Activated T-cell treated with anti-CD3 and anti-CD28 coated beads, Interleukin-2, amount 50 U/mL, for 4 hours (primary cell): ENCODE results near the gene SLC22A23. TPM values are rescaled to one million over a fixed set of nuclear protein-coding genes. Genes with fewer than 3 reads are reported as not detected.

Experiments
- ATAC-seq, 2 donors: fragments of 200-7000 bp; cut with Tn5 transposase; one replicate each; pipeline ENCODE4 v1.10.0; 2021
- DNase-seq: peaks from one replicate; pipeline ENCODE4 v3.0.0-alpha.2; 2020
- H3K27me3 Mint-ChIP-seq: one replicate; pipeline ENCODE4 v1.8.0; 2021; ENCODE audit warnings: low read depth, mixed read lengths
- H3K36me3 Mint-ChIP-seq: one replicate; pipeline ENCODE4 v1.8.0; 2022; ENCODE audit warnings: mixed read lengths; ENCODE audit not compliant: insufficient read depth
- H3K4me1 Mint-ChIP-seq: one replicate; pipeline ENCODE4 v1.8.0; 2021; ENCODE audit warnings: low read depth, mixed read lengths
- H3K4me3 Mint-ChIP-seq: one replicate; pipeline ENCODE4 v1.8.0; 2021; ENCODE audit warnings: mild to moderate bottlenecking, moderate library complexity, mixed read lengths
- H3K9me3 Mint-ChIP-seq: one replicate; pipeline ENCODE4 v1.8.0; 2021; ENCODE audit warnings: mixed read lengths
- total RNA-seq, 3 donors: library from RNA; stranded (reverse); gene quantifications; one replicate each; pipeline ENCODE4 v1.2.1, GENCODE V29; 2021

SLC22A23 gene
- total RNA-seq, 3 donors from 2014 or later = 0.50 to 1.2 (median 0.54) TPM

- Mint-ChIP-seq H3K36me3 (peaks cover 2% of the 10 kb centered on the region), H3K27me3 (peaks cover 2% of the 10 kb centered on the region), H3K4me1 (peaks cover 6% of the 10 kb centered on the region), H3K4me3 (no peak overlapping the region), H3K9me3 (no peaks in the 10 kb centered on the region)
- DNase-seq (no peak), ATAC-seq (no peak)
These were observed 113.6 kb downstream of the SLC22A23 start for GRCh38 chr6:3343089-3343883.

GRCh38 chr6:3341467-3341866, 115.4 kb downstream of the SLC22A23 start:
- Mint-ChIP-seq H3K4me1 (peaks cover 13% of the 10 kb centered on the region), H3K4me3 (no peak overlapping the region), H3K36me3 (peaks cover 2% of the 10 kb centered on the region), H3K9me3 (no peaks in the 10 kb centered on the region), H3K27me3 (peaks cover 3% of the 10 kb centered on the region)
- ATAC-seq (no peak), DNase-seq (no peak)

GRCh38 chr6:3340894-3341293, 116.0 kb downstream of the SLC22A23 start:
- peaks cover 3% of the 10 kb centered on the region for H3K27me3 Mint-ChIP-seq
- peaks cover 13% of the 10 kb centered on the region for H3K4me1 Mint-ChIP-seq
- ATAC-seq (no peak), DNase-seq (no peak)
- H3K4me3 Mint-ChIP-seq = no peak overlapping the region
- peaks cover 2% of the 10 kb centered on the region for H3K36me3 Mint-ChIP-seq
- no peaks in the 10 kb centered on the region for H3K9me3 Mint-ChIP-seq

- Mint-ChIP-seq H3K9me3 (no peaks in the 10 kb centered on the region), H3K36me3 (peaks cover 2% of the 10 kb centered on the region)
These were observed 116.5 kb downstream of the SLC22A23 start for GRCh38 chr6:3340358-3340802.

GRCh38 chr6:3339811-3340210, 117.0 kb downstream of the SLC22A23 start:
- H3K27me3 Mint-ChIP-seq = peaks cover 3% of the 10 kb centered on the region
- H3K36me3 Mint-ChIP-seq = peaks cover 2% of the 10 kb centered on the region
- H3K4me3 Mint-ChIP-seq = no peak overlapping the region
- peaks cover 13% of the 10 kb centered on the region for H3K4me1 Mint-ChIP-seq
- ATAC-seq = no peak
- DNase-seq = no peak
- H3K9me3 Mint-ChIP-seq = no peaks in the 10 kb centered on the region

More at GRCh38 chr6:3340358-3340802, 116.5 kb downstream of the SLC22A23 start:
- no peak for ATAC-seq
- Mint-ChIP-seq H3K4me3 (no peak overlapping the region), H3K27me3 (peaks cover 3% of the 10 kb centered on the region), H3K4me1 (peaks cover 13% of the 10 kb centered on the region)
- no peak for DNase-seq

- H3K36me3 Mint-ChIP-seq = peaks cover 2% of the 10 kb centered on the region
- peaks cover 10% of the 10 kb centered on the region for H3K4me1 Mint-ChIP-seq
- DNase-seq = no peak
- H3K27me3 Mint-ChIP-seq = peaks cover 3% of the 10 kb centered on the region
- no peak overlapping the region for H3K4me3 Mint-ChIP-seq
- no peak for ATAC-seq
- no peaks in the 10 kb centered on the region for H3K9me3 Mint-ChIP-seq
These were observed 119.1 kb downstream of the SLC22A23 start for GRCh38 chr6:3337521-3338350.

GRCh38 chr6:3336859-3337515, 119.9 kb downstream of the SLC22A23 start:
- peaks cover 2% of the 10 kb centered on the region for H3K36me3 Mint-ChIP-seq
- DNase-seq (no peak), ATAC-seq (no peak)
- H3K4me1 Mint-ChIP-seq = peaks cover 10% of the 10 kb centered on the region
- H3K27me3 Mint-ChIP-seq = peaks cover 3% of the 10 kb centered on the region
- no peak overlapping the region for H3K4me3 Mint-ChIP-seq
- no peaks in the 10 kb centered on the region for H3K9me3 Mint-ChIP-seq

- H3K4me1 Mint-ChIP-seq = peaks cover 10% of the 10 kb centered on the region
- no peak overlapping the region for H3K4me3 Mint-ChIP-seq
- ATAC-seq (no peak), DNase-seq (no peak)
- H3K36me3 Mint-ChIP-seq = no peaks in the 10 kb centered on the region
- H3K27me3 Mint-ChIP-seq = peaks cover 2% of the 10 kb centered on the region
- H3K9me3 Mint-ChIP-seq = no peaks in the 10 kb centered on the region
These were observed 120.6 kb downstream of the SLC22A23 start for GRCh38 chr6:3336066-3336786.

GRCh38 chr6:3335169-3335568, 121.7 kb downstream of the SLC22A23 start:
- no peaks in the 10 kb centered on the region for H3K36me3 Mint-ChIP-seq
- peaks cover 3% of the 10 kb centered on the region for H3K27me3 Mint-ChIP-seq
- ATAC-seq = no peak
- no peak for DNase-seq
- H3K9me3 Mint-ChIP-seq = no peaks in the 10 kb centered on the region
- peaks cover 10% of the 10 kb centered on the region for H3K4me1 Mint-ChIP-seq
- no peak overlapping the region for H3K4me3 Mint-ChIP-seq

- ATAC-seq (no peak), DNase-seq (no peak)
- H3K9me3 Mint-ChIP-seq = no peaks in the 10 kb centered on the region
- peaks cover 3% of the 10 kb centered on the region for H3K27me3 Mint-ChIP-seq
- peaks cover 10% of the 10 kb centered on the region for H3K4me1 Mint-ChIP-seq
- H3K4me3 Mint-ChIP-seq = no peak overlapping the region
- H3K36me3 Mint-ChIP-seq = no peaks in the 10 kb centered on the region
These were observed 122.3 kb downstream of the SLC22A23 start for GRCh38 chr6:3334555-3334954.

GRCh38 chr6:3333263-3333662, 123.6 kb downstream of the SLC22A23 start:
- Mint-ChIP-seq H3K4me1 (peaks cover 8% of the 10 kb centered on the region), H3K36me3 (no peaks in the 10 kb centered on the region), H3K9me3 (no peaks in the 10 kb centered on the region), H3K27me3 (peaks cover 3% of the 10 kb centered on the region), H3K4me3 (no peak overlapping the region)
- DNase-seq (no peak), ATAC-seq (no peak)

- ATAC-seq (no peak), DNase-seq (no peak)
- H3K4me3 Mint-ChIP-seq = no peak overlapping the region
- H3K27me3 Mint-ChIP-seq = peaks cover 2% of the 10 kb centered on the region
- no peaks in the 10 kb centered on the region for H3K4me1 Mint-ChIP-seq
- H3K9me3 Mint-ChIP-seq = no peaks in the 10 kb centered on the region
- no peaks in the 10 kb centered on the region for H3K36me3 Mint-ChIP-seq
These were observed 124.9 kb downstream of the SLC22A23 start for GRCh38 chr6:3331971-3332370.

- DNase-seq = no peak
- Mint-ChIP-seq H3K4me3 (no peak overlapping the region), H3K4me1 (no peaks in the 10 kb centered on the region), H3K9me3 (no peaks in the 10 kb centered on the region), H3K36me3 (no peaks in the 10 kb centered on the region), H3K27me3 (peaks cover 2% of the 10 kb centered on the region)
- ATAC-seq = no peak
These were observed 125.4 kb downstream of the SLC22A23 start for GRCh38 chr6:3331494-3331893.

- H3K4me1 Mint-ChIP-seq = no peaks in the 10 kb centered on the region
These were observed 126.7 kb downstream of the SLC22A23 start for GRCh38 chr6:3330199-3330598.

More at GRCh38 chr6:3330199-3330598, 126.7 kb downstream of the SLC22A23 start:
- DNase-seq (no peak), ATAC-seq (no peak)
- H3K27me3 Mint-ChIP-seq = peaks cover 2% of the 10 kb centered on the region
- H3K36me3 Mint-ChIP-seq = no peaks in the 10 kb centered on the region
- H3K9me3 Mint-ChIP-seq = no peaks in the 10 kb centered on the region
- H3K4me3 Mint-ChIP-seq = no peak overlapping the region
